IPS DF 19.7 (cell line): Measurements from ENCODE around the gene AGXT.

Source experiments
- DNase-seq: peaks from one replicate; pipeline ENCODE4 v3.0.0-alpha.2; 2013; ENCODE audit warnings: low read depth, low spot score

Gene AGXT

GRCh38 chr2:240898108-240898730 is 29.6 kb downstream of the AGXT start:
- DNase-seq = no peak

GRCh38 chr2:240898731-240899467 is 30.3 kb downstream of the AGXT start:
- DNase-seq = no peak

- DNase-seq = no peak
Measured at GRCh38 chr2:240899468-240899865, 30.8 kb downstream of the AGXT start.

- no peak for DNase-seq
Measured at GRCh38 chr2:240900141-240900860, 31.7 kb downstream of the AGXT start.

- DNase-seq = no peak
Measured at GRCh38 chr2:240901986-240902614, 33.5 kb downstream of the AGXT start.

GRCh38 chr2:240902615-240903041 is 34.0 kb downstream of the AGXT start:
- DNase-seq = no peak

- DNase-seq = no peak
Measured at GRCh38 chr2:240903191-240904060, 34.8 kb downstream of the AGXT start.

- DNase-seq = no peak
Measured at GRCh38 chr2:240904216-240905175, 35.9 kb downstream of the AGXT start.

- DNase-seq = no peak
Measured at GRCh38 chr2:240905176-240905781, 36.7 kb downstream of the AGXT start.

- no peak for DNase-seq
Measured at GRCh38 chr2:240906141-240906910, 37.7 kb downstream of the AGXT start, which contains the start of gene CROCC2. Gene CROCC2 (plus strand): TSS chr2:240906336. CDS start chr2:240906514, 178 bp downstream.

GRCh38 chr2:240906911-240907590 is 38.4 kb downstream of the AGXT start:
- DNase-seq = no peak

- no peak for DNase-seq
Measured at GRCh38 chr2:240909216-240909974, 40.8 kb downstream of the AGXT start.

GRCh38 chr2:240911641-240912265 is 43.1 kb downstream of the AGXT start:
- DNase-seq = no peak

- no peak for DNase-seq
Measured at GRCh38 chr2:240912878-240913809, 44.5 kb downstream of the AGXT start.

- DNase-seq = no peak
Measured at GRCh38 chr2:240913810-240914644, 45.4 kb downstream of the AGXT start.
